GM19238 (cell line): ENCODE data around the gene BOK.
"Not testable (repeated sequence)": the region's sequence is repeated elsewhere in the genome, so short reads cannot be mapped to it uniquely, and the experiment has no call there.

Experiments used
- DNase-seq: peaks from one replicate; pipeline ENCODE4 v3.0.0; 2011; ENCODE audit warnings: low spot score; ENCODE audit not compliant: insufficient read length

The BOK gene

GRCh38 chr2:241571821-241572620 is 13.5 kb downstream of the BOK start:
- DNase-seq = no peak

DNA sequence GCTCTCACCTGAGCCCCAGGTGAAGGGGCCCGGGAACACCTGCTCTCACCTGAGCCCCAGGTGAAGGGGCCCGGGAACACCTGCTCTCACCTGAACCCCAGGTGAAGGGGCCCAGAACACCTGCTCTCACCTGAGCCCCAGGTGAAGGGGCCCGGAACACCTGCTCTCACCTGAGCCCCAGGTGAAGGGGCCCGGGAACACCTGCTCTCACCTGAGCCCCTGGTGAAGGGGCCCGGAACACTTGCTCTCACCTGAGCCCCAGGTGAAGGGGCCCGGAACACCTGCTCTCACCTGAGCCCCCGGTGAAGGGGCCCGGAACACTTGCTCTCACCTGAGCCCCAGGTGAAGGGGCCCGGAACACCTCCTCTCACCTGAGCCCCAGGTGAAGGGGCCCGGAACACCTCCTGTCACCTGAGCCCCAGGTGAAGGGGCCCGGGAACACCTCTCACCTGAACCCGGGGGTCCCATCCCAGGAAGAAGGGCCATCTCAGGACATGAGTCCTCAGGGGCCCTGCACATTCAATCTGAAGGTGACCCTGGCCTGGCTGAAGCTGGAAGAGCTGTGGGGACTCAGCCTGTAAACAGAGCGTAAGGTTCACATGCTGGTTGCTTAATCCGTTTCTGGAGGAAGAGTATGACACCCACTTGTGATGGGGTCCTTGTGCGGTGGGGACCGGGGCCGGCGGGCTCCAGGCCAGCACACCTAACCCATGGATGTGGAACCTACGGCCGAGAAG is 14.5 kb downstream of the BOK start:
- DNase-seq = not testable (repeated sequence)

DNA sequence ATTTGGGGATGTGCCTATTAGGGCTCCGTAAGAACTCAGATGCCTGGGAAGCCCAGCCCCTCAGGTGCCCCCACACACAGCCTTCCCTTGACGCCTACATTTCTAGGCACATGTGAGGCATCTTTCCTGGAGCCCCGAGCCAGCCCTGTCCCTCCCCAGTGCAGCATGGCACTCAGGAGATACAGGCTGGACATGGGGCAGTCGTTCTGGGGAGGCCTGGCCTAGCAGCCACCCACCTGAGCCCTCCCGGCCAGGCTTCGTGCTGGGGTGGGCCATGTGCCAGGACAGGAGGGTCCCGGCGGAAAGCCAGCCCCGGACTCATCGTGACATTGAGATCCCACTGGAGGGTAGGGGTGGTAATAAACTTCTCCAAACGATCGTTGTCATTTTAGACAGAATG is 15.2 kb downstream of the BOK start:
- no peak for DNase-seq

DNA sequence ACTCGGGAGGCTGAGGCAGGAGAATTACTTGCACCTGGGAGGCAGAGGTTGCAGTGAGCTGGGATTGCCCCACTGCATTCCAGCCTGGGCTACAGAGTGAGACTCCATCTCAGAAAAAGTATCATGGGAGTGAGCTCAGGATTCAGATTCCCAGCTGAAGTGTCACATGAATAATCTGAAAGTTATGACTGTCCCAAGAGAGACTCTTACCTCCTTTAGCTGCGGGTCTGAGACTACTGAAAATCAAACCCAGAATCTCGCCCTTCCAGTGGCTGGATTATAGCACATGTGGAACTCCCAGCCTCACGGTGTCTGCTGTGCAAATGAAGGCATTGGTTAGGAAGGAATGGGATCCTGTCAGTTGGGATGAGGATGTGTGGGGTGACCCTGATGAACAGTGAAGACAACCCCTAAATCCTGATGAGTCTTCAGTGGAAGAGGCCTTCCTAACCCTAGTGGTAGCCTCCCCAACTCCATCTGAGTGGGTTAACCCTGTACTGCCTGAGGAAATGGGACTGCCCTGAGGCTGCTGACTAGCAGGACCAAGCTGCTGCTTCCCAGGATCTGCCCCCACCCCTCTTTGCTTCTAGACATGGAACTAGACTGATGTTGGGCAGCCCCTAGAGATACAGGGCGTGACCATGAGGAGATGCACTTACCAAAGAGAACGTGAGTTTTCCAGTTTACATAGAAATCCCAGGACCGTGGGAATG is 16.5 kb downstream of the BOK start:
- no peak for DNase-seq

DNA sequence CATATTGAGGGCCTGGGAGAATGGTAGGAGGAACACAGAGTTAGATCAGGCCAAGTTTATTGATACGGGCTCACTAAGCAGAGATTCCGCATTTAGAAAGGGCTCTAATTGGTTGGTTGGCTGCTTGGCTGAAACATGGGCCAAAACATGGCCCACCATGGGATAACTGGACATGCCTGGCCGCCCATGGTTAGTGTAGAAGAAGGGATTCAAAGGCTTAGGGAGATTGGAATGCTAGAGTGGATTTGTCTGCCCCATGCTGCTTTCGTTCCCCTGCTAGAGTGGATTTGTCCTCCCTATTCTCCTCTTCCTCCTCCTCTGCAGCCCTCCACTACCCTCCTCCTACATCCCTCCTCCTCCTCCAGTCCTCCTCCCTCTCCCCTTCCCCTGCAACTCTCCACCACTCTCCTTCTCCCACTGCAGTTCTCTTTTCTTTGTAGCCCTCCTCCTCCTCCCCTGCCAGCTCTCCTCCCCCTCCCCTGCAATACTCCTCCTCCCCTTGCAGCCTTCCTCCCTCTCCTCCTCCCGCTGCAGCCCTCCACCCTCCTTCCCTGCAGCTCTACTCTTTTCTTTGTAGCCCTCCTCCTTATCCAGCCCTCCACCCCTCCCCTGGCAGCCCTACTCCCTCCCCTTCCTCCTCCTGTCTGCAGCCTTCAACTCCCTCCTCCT is 17.2 kb downstream of the BOK start:
- no peak for DNase-seq

DNA sequence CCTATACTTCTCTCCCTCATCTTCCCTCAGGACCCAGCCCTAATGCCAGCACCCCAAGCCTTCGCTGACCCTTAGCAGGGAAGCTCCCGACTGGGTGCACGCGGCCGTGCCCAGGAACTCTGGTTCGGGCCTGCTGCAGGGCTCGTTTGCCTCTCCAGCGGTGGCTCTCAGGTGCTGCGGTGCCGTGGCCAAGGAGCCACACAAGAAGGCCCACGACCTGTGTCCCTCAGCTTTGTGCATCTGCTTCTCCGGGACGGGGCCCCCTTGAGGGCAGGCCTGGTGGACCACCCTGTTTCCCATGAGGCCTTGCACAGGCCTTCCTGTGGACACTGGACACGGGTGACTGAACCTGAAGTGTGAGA is 17.7 kb downstream of the BOK start:
- no peak for DNase-seq

- DNase-seq = no peak
These were observed 19.0 kb downstream of the BOK start for GRCh38 chr2:241577413-241578122.

GRCh38 chr2:241579281-241579680 is 20.7 kb downstream of the BOK start:
- DNase-seq = no peak

DNA sequence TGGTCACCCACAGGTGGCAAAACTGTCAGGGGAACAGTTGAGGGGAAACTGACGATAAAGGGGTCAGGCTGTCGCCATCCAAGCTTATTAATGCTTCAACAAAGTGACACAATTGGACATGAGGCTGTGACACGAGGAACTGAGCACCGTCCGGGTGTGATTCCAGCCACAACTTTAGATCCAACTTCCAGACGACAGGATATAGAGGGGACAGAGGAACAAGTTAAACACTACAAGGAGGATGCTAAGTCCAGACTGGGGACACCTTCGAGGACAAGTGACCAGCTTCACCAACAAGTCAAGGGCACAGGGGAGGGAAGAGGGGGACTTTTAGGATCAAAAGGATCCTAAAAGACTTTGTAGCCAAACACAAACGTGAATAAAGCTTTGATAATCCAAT is 23.8 kb downstream of the BOK start:
- no peak for DNase-seq

DNA sequence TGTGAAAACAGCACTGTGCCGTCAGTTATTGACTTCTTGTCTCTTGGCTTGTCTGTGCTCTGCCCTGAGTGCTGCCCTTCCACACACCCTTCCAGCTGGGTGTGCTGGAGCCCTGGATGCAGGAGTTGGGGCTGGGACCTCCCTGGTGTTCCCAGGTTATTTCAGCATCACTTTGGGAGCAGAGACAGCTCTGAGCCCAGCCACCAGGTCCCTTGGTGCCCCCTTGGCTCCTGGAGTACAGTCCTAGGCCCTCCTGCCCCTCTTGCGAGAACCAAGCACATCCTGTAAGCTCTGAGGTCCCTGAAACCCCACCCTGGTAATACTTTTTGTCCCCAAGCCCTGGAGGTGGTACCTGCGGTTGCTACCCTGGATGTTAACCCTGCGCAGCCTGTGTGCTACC is 24.3 kb downstream of the BOK start:
- DNase-seq = no peak

DNA sequence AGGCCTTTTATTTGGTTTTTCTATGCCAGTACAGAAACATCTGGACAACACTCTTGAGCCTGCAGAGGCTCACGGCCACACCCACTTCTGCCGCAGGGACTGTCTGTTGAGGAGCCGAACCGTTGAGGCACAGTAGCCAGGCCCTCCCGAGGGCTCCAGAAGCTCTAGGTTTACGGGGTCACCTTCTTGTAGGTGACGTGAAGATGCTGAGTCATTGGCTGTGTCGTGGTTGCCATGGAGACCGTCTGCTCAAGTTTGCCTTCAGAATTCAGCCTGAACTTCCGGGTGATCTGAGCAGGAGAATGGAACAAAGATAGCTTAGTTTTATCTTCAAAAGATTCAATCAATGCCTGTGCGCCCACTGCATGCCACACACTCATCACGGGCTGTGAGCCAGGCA is 25.9 kb downstream of the BOK start:
- no peak for DNase-seq

DNA sequence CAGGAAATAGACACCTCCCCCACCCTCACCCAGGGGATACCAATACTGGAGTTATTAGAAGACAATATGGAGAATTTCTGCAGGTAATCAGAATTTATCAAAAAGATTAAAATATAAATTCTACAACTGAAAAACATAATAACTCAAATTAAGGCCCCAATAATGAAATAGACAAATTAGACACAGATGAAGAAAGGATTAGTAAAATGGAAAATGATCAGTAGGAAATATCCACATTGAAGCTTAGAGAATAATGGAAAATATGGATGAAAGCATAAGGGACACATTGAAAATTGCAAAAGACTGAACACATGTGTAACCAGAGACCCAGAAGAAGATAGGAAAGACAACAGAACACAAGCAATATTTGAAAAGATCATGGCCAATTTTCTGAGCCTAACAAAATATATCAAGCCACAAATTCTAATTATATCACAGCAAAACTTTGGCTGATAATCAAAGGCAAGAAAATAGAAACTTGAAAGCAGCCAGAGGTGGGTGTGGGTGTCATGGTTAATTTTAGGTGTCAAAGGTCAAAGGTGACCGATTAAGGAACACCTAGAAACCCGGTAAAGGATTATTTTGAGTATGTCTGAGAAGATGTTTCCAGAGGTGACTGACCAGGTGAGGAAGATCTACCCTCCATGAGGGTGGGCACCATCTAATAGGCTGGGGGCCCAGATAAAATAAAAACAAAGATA is 28.2 kb downstream of the BOK start:
- DNase-seq = no peak

DNA sequence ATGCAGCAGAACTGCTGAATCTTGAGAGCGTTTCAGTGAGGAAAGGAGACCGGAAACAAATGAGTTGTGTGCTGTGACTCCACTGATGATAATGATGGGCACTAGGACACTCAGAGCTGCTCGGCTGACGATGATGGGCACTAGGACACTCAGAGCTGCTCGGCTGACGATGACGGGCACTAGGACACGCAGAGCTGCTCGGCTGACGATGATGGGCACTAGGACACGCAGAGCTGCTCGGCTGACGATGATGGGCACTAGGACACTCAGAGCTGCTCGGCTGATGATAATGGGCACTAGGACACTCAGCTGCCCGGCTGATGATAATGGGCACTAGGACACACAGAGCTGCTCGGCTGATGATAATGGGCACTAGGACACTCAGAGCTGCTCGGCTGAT is 31.3 kb downstream of the BOK start:
- not testable (repeated sequence) for DNase-seq

GRCh38 chr2:241590496-241591455 is 32.2 kb downstream of the BOK start:
- DNase-seq = not testable (repeated sequence)

GRCh38 chr2:241592126-241592845 is 33.7 kb downstream of the BOK start:
- DNase-seq = no peak

- DNase-seq = no peak
These were observed 34.7 kb downstream of the BOK start for GRCh38 chr2:241593271-241593670.

- no peak for DNase-seq
These were observed 37.1 kb downstream of the BOK start for GRCh38 chr2:241595600-241596140.

DNA sequence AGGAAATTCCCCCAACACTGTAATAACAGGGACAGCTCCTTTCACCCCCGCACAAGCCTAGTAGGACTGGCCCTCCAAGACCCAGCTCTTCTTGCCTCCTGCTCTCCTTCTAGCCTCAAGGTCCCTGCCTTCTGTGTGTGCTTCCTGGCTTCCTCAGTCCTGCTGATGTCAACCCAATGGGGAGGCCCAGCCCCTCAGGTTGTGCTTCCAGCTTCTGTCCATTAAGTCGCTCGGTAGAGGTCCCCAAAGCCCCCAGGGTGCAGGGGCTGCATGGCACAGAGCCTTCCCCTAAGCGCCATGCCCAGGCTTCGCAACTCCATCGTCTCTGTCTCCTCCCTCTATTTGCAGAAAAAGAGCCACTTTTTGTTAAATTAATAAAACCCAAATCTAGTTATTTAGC is 39.0 kb downstream of the BOK start:
- DNase-seq = no peak
